Measurements from ENCODE around the gene LCN1. TPM values are rescaled to one million over a fixed set of nuclear protein-coding genes. Genes with fewer than 3 reads are reported as not detected.

Gene LCN1
- total RNA-seq, 1 donor from 2014 or later: 0.60 TPM

DNA sequence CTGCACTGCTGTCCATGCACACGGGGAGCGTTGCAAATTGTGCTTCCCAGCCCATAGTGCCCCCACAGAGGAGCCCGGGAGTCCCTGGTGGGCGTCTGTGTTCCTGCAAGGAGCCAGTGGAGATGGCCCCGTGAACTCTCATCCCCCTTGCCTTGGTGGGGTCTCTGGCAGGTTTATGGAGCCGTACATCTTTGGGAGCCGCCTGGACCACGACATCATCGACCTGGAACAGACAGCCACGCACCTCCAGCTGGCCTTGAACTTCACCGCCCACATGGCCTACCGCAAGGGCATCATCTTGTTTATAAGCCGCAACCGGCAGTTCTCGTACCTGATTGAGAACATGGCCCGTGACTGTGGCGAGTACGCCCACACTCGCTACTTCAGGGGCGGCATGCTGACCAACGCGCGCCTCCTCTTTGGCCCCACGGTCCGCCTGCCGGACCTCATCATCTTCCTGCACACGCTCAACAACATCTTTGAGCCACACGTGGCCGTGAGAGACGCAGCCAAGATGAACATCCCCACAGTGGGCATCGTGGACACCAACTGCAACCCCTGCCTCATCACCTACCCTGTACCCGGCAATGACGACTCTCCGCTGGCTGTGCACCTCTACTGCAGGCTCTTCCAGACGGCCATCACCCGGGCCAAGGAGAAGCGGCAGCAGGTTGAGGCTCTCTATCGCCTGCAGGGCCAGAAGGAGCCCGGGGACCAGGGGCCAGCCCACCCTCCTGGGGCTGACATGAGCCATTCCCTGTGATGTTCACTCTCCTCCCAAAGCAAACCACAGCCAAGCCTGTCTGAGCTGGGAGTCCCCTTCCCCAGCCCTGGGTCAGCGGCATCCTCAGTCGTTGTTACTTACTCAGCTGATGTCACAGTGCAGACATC, 17.6 kb upstream of the LCN1 start:
- DNase-seq (ENCODE audit: low spot score): peak; percentile 72
- H3K36me3 Mint-ChIP-seq (ENCODE audit: low read depth): peaks cover 8% of the 10 kb centered on the region
- H3K27me3 Mint-ChIP-seq (ENCODE audit: low read depth): no peaks in the 10 kb centered on the region
- no peak overlapping the region for H3K4me3 Mint-ChIP-seq (ENCODE audit: unreplicated experiment)
- H3K27ac Mint-ChIP-seq (ENCODE audit: unreplicated experiment): no peak overlapping the region
- peaks cover 18% of the 10 kb centered on the region for H3K4me1 Mint-ChIP-seq (ENCODE audit: low read depth)
- TF ChIP-seq, protein P1, sequence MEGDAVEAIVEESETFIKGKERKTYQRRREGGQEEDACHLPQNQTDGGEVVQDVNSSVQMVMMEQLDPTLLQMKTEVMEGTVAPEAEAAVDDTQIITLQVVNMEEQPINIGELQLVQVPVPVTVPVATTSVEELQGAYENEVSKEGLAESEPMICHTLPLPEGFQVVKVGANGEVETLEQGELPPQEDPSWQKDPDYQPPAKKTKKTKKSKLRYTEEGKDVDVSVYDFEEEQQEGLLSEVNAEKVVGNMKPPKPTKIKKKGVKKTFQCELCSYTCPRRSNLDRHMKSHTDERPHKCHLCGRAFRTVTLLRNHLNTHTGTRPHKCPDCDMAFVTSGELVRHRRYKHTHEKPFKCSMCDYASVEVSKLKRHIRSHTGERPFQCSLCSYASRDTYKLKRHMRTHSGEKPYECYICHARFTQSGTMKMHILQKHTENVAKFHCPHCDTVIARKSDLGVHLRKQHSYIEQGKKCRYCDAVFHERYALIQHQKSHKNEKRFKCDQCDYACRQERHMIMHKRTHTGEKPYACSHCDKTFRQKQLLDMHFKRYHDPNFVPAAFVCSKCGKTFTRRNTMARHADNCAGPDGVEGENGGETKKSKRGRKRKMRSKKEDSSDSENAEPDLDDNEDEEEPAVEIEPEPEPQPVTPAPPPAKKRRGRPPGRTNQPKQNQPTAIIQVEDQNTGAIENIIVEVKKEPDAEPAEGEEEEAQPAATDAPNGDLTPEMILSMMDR (IDR thresholded peaks at IDR 0.05): no peak
- H3K9me3 Mint-ChIP-seq (ENCODE audit: low read depth): peaks cover 2% of the 10 kb centered on the region

- H3K27ac Mint-ChIP-seq (ENCODE audit: unreplicated experiment): peak overlapping the region; percentile 27
- H3K9me3 Mint-ChIP-seq (ENCODE audit: low read depth): peaks cover 11% of the 10 kb centered on the region
- peaks cover 12% of the 10 kb centered on the region for H3K4me1 Mint-ChIP-seq (ENCODE audit: low read depth)
- H3K4me3 Mint-ChIP-seq (ENCODE audit: unreplicated experiment): no peak overlapping the region
- DNase-seq (ENCODE audit: low spot score): peak; percentile 82
- TF ChIP-seq, protein P1 (IDR thresholded peaks at IDR 0.05): peak; percentile 81
- no peaks in the 10 kb centered on the region for H3K27me3 Mint-ChIP-seq (ENCODE audit: low read depth)
- H3K36me3 Mint-ChIP-seq (ENCODE audit: low read depth): peaks cover 13% of the 10 kb centered on the region
Observed at GRCh38 chr9:135504262-135505243, 16.7 kb upstream of the LCN1 start.

- peaks cover 13% of the 10 kb centered on the region for H3K36me3 Mint-ChIP-seq (ENCODE audit: low read depth)
- TF ChIP-seq, protein P1 (IDR thresholded peaks at IDR 0.05): no peak
- peaks cover 17% of the 10 kb centered on the region for H3K9me3 Mint-ChIP-seq (ENCODE audit: low read depth)
- no peak overlapping the region for H3K27ac Mint-ChIP-seq (ENCODE audit: unreplicated experiment)
- no peak overlapping the region for H3K4me3 Mint-ChIP-seq (ENCODE audit: unreplicated experiment)
- H3K4me1 Mint-ChIP-seq (ENCODE audit: low read depth): peaks cover 11% of the 10 kb centered on the region
- DNase-seq (ENCODE audit: low spot score): peak; percentile 81
- H3K27me3 Mint-ChIP-seq (ENCODE audit: low read depth): no peaks in the 10 kb centered on the region
Observed at GRCh38 chr9:135505406-135506187, 15.6 kb upstream of the LCN1 start.

DNA sequence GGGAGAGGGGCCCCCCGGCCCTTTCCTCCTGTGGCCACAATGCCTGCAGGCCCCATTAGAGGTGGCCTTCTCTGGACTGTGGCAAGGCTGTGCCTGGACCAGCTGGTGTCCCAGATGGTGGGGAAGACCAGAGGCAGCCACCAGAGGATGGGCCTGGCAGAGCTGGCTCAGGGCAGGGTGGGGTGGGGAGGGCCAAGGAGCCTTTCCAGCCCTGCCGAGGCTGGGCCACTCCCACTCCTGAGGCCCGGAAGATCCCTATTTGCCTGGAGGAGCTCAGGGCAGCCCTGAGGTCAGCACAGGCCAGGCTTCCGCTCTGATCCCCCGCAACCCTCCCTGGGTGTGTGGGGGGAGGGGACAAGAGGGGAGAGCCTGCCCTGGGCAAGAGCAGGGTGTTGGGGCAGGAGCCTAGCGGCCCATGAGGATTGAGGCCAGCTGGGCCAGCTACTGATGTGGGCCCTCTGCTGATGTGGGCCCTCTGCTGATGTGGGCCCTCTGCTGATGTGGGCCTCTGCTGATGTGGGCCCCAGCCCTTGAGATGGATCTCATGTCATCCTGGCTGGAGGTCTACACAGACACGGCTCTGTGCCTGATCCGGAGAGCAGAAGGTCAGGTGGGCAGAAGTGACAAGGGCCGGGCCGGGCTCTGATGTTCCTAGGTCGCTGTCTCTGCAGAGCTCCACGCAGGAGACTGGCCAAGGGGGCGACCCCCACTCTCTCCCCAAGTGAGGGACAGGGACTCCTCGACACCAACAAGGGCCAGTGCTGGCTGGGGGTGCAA, 14.7 kb upstream of the LCN1 start:
- Mint-ChIP-seq H3K4me3 (ENCODE audit: unreplicated experiment) (no peak overlapping the region), H3K27me3 (ENCODE audit: low read depth) (no peaks in the 10 kb centered on the region), H3K36me3 (ENCODE audit: low read depth) (peaks cover 13% of the 10 kb centered on the region), H3K9me3 (ENCODE audit: low read depth) (peaks cover 17% of the 10 kb centered on the region), H3K4me1 (ENCODE audit: low read depth) (peaks cover 10% of the 10 kb centered on the region), H3K27ac (ENCODE audit: unreplicated experiment) (no peak overlapping the region)
- TF ChIP-seq, protein P1 (IDR thresholded peaks at IDR 0.05): no peak
- peak; percentile 90 for DNase-seq (ENCODE audit: low spot score)

All from chondrocyte (in vitro differentiated cells).